NCI-H2227 treated with DMSO at 0.1 percent for 48 hours (cell line): Measurements from ENCODE around the gene TMC2.
A peak's percentile ranks its signal among the peaks of the same experiment; 100 is the strongest.
"Not testable (repeated sequence)": the region's sequence is repeated elsewhere in the genome, so short reads cannot be mapped to it uniquely, and the experiment has no call there.

ENCODE experiments used
- DNase-seq: peaks from one replicate; lab custom pipeline; 2025; lab: John Stamatoyannopoulos, UW

Gene TMC2

DNA sequence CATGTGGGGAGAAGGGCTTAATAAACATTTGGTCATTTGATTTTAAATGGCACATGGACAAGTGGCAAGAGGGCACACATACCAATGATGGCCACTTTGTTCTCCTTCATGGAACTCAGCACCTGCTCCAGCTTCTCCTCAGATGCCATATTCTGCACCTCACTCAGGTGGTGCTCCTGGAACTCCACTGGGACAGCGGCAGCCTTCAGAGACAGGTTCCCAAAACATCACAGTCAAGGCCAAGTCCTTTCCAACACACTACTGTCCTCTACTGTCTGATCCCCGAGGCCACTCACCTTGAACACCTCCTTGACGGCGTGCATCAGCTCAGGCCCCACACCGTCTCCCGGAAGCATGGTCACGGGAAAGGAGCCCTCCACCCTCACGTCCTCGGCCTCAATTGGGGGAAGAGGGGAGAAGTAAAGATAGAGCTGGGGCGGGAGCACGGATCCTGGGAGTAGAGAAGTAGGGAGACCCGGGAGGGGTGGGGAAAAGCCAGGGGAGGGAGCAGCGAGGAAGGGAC, 127.1 kb downstream of the TMC2 start:
- no peak for DNase-seq

DNA sequence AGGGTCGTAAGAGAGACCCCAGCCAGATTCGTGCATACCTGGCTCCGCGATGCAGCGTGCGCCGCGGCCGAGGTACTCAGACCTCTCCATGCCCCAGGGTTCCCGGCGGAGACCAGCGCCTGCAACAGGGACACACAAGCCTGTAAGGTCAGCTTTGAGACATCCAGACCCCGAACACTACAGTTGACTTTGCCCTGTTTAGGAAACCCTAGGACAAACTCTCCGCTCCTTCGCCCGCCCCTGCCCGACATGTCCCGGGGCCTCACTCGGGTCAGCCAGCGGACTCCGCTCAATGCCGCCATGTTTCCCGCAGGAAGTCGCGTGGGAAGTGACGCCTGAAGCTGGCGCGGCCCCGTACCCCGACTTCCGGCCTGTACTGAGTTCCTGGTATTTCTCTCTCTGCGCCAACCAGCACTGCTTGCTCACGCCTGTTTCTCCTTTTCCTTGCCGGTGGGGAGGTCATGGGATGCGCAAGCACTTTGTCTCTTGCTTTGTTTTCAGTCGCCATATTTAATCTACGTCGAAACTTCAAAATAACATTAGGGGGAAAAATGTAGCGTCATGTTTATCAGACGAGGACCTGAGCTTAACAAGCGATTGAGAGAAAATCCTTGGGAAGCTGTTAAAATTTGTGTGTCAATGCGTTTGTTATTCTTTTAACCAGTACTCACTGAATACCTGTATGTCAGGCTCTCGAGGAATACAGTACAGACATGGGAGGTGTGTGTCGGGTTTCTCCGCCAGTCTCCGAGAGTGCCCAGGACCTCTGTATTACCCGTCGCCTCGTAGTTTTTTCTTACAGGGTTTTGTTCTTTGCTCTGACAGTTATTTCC, 127.7 kb downstream of the TMC2 start, which contains the start of gene IDH3B:
IDH3B (minus strand) TSS at position 330 of the 833 bp plus-strand sequence; CDS start at position 302, 28 bp downstream.
- peak; percentile 95 for DNase-seq

DNA sequence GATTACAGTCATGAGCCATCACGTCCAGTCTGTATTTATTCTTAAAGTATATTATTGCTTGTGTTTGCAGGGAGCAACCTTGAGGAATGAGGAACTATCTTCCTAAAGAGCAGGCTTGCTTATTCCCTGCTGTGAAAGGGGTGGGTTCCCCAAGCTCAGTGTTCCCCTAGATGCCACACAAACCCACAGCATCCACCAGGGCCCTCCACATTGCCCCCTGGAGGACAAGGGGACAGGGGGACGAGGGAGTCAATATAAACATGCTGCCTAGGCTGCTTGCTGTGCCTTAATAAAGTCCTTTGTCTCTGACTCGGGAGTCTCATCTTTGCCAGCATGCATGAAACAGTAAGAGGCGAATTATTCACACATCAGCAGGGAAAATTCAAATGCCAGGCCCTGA, 135.6 kb downstream of the TMC2 start:
- DNase-seq: no peak

DNA sequence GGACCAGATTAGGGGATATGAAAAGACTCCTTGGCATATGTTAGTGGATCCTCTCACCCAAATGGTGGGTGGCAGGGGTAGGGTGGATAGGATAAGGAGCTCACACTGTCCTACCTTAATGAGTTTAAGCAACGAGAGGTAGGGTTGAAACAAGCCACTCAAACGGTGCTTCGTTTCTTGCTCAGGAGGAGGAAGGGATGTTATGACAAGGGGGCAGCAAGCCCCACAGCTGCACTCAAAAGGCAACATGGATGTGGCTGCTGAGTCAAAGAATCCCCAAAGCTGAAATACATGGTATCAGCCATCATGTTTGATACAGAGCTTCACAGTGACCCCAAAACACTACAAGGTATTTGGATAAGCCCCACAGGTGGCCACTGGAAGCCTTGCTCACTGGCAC, 136.1 kb downstream of the TMC2 start:
- DNase-seq: no peak

DNA sequence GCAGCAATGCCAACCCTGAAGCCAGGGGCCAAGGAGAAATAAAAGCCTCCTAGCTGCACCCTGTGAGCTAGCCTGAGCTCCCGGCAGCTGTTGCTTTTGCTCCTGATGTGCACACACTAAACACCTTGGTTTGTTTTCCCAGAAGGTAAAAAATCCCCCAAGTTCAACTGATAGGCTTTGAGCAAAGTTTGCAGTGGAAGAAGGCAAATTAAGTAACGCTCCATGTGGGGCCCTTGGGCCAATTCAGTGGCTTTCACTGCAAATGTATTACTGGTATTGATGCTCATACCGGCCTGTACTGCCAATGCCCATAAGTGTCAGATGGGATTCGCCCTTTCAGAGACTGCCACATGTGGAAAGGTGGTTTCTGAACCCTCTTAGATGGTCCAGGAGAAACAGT, 137.1 kb downstream of the TMC2 start:
- DNase-seq: no peak

DNA sequence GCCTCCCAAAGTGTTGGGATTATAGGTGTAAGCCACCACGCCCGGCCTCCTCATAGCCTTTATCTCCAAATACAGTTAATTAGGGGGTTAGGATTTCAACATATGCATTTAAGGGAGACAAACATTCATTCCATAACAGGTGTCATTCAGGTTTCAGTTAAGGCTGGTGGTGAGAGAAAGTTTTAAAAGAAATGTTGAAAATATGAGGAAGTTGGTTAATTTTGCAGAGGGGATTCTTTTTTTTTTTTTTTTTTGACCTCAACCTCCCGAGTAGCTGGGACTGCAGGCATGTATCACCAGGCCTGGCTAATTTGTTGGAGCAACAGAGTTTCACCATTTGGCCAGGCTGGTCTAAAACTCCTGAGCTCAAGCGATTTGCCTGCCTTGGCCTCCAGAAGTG, 143.7 kb downstream of the TMC2 start:
- DNase-seq: no peak

DNA sequence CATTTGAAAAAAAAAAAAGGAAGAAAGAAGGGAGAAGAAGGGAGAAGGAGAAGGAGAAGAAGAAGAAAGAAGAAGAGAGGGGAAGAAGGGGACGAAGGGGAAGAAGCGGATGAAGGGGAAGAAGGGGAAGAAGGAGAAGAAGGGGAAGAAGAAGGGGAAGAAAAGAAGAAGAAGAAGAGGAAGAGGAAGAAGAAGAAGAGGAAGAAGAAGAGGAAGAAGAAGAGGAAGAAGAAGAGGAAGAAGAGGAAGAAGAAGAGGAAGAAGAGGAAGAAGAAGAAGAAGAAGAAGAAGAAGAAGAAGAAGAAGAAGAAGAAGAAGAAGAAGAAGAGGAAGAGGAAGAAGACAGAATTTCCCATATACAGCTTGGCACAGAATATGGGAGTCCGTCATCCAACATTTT, 145.7 kb downstream of the TMC2 start:
- DNase-seq: not testable (repeated sequence)

DNA sequence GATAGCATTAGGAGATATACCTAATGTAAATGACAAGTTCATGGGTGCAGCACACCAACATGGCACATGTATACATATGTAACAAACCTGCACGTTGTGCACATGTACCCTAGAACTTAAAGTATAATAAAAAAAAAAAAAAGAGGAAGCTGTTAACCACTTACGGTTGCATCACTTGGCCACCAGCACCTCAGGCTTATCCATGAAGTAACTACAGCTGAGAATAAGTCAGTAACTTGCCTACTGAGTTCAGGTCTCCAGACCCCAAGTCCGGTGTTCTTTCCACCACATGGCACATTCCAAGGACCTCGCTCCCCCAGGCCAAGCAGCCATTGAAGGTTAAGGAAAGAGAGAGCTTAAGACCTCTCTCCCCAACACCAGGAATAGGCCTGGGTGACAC, 148.4 kb downstream of the TMC2 start:
- not testable (repeated sequence) for DNase-seq

DNA sequence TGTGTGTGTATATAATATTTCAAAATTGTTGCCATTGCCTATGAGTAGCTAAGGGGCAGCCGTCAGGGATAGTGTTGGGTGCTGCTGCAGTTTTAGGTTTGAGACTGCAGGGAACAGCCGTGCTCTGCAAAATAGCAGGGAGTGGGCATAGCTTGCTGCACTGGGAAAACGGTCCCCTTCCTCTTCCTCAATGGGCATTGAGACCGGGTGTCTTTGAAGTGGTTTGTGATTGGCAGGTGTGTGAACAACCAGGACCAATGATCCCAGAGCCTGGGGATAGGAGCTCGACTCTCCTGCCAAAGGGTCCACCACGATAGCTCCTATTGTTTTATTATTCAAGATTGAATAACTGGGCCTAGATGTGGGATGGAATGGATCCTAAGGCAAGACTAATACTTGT, 151.1 kb downstream of the TMC2 start:
- no peak for DNase-seq

DNA sequence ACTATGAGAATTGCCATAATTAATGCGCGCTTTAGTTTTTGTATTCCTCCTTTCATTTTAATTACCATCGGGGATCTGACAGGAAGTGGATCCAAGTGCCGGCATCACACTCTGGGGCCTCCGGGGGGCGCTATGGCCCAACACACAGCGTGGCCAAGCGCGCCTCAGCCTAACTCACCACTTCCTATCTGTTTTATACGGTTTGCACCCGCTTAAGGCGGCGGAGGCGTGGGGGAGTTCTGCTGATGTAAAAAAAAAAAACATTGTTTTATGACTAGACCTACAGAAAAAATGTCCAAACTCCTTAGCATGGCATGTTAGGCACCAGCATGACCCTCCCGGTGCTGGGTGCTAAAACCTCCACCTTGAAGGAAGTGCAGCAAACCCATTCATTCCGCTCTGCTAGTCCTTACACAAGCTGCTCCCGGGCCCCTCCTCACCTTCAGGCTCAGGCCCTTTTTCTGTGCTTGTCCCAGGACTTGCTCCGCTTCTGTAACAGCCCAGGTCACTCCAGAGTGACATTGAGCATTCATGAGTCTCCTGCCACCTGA, 151.7 kb downstream of the TMC2 start:
- DNase-seq: no peak

DNA sequence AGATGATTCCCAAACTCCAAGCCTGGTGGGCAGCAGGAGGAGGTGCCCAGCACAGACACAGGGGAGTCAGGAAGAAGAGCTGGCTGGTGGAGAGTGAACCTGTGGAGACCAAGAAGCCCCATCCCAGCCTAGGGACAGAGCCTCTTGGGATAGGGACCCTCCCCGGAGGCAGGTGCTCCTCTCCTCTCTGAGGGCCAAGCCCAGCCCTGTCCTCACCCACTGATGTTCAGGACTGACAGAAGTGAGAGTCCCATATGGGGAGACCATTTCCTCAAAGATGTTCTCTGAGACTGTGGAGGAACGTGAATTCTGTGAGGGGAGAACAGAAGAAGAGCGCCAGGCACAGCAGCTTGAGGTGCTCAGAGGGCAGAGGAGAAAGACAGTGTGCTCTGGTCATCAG, 153.8 kb downstream of the TMC2 start:
- no peak for DNase-seq

DNA sequence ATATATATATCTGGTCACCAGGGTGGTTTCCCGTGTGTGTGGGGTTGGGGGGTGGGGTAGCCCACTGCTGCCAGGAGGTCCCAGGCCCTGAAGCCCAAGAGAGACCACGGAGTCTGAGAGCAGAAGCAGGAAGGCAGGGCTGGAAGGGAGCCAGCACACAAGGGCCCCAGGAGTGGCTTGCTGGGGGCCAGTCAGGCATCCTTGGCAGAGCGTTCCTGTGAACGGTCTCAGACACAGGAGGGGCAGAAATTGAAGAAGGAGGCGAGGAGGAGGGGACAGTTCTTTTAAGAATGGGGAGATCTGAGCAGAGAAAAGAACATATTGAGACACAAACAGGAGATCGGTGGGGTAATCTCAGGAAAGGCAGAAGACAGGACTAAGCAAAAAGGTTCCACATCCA, 154.3 kb downstream of the TMC2 start:
- no peak for DNase-seq

DNA sequence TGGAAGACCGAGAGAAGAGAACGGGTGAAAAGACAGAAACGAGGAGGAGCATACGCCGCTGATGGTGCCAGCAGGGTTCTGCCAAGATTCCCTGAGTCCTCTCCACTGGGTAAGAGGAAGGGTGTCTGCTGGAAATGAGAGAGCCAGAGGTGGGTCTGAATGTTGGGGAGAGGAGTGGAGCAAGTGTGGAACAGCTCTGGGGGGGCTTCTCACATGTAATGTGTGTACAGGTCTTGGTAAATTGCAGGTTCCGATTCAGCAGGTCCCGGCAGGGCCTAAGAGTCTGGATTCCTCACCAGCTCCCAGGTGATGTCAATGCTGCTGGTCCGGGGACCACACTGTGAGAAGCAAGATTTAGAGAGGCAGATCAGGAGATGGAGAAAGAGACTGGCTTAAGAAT, 154.8 kb downstream of the TMC2 start:
- DNase-seq: no peak
